HG02588 (cell line): ENCODE results near the gene NIPAL3.
"Not testable (repeated sequence)": the region's sequence is repeated elsewhere in the genome, so short reads cannot be mapped to it uniquely, and the experiment has no call there.

ENCODE experiments used
- ATAC-seq: cut with Tn5 transposase; IDR thresholded peaks from one replicate; pipeline ENCODE4 v1.9.1; 2021; ENCODE audit warnings: mild to moderate bottlenecking, moderate library complexity; ENCODE audit not compliant: unreplicated experiment

Gene NIPAL3

DNA sequence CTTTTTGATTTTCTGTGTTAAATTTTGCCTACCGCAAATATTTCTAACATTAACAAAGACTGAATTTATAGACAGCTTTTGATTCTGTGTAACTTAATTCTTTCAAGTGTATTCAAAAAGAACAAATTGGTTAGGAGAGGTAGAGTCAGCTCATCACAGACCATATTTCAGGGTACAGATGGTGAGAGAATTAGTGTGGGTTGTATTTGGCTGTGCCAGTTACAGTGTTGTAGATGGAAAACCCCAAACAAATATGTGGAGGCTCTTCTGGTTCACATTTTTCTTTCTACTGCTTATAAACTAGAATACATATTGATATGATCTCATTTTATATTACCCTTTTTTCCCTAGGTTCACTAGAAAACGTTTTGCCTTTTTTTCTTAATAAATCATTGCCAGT lies 98.1 kb downstream of the NIPAL3 start:
- ATAC-seq, result no peak

GRCh38 chr1:24514946-24515345 lies 99.3 kb downstream of the NIPAL3 start:
- no peak for ATAC-seq

GRCh38 chr1:24515671-24516209 lies 100.1 kb downstream of the NIPAL3 start:
- ATAC-seq, result not testable (repeated sequence)

DNA sequence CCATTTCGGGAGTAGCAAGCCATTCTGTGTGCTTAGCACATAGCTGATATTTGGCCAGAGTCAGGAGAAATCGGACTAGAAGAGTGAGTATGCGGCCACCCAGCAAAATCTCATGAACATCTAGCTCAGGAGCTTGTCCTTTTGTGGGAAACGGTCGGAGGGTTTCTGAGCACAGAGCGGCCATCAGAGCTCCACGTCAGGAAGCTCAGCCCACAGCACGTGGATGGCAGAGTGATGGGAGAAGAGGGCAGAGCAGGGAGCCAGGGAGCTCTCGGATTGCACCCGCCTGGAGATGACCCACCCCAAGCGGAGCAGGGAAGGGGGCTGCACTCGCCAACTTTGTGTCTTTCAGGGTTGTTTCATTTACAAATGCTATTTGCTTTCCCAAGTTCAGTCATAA lies 100.9 kb downstream of the NIPAL3 start:
- no peak for ATAC-seq

GRCh38 chr1:24517898-24518297 lies 102.3 kb downstream of the NIPAL3 start:
- no peak for ATAC-seq

GRCh38 chr1:24520282-24520681 lies 104.7 kb downstream of the NIPAL3 start:
- ATAC-seq, result not testable (repeated sequence)
